ENCODE measurements around the gene TTC23. TPM values are rescaled to one million over a fixed set of nuclear protein-coding genes. Genes with fewer than 3 reads are reported as not detected.

TTC23 gene
- total RNA-seq, 1 experiment from 2014 or later, result 13.4 TPM

- no TSS peak for BruUV-seq (replicated peaks)
- POLR2A ChIA-PET (ENCODE audit: low non-redundant PET), result no interaction called here
- H3K36me3 ChIP-seq (ENCODE audit: insufficient read depth, low read length, poor library complexity, severe bottlenecking), result no peaks in the 10 kb centered on the region
- no peaks in the 10 kb centered on the region for H3K9me3 ChIP-seq (ENCODE audit: low read depth, low read length, poor library complexity, severe bottlenecking)
- no peak for TF ChIP-seq EZH2 (IDR thresholded peaks at IDR 0.05; ENCODE audit: borderline replicate concordance, low read depth, low read length, poor library complexity, severe bottlenecking)
- TF ChIP-seq CTCF (conservative IDR thresholded peaks at IDR 0.05; ENCODE audit: low read depth, low read length), result no peak
- no peak overlapping the region for H3K4me3 ChIP-seq (ENCODE audit: low read depth, low read length, poor library complexity, severe bottlenecking)
- H3K4me1 ChIP-seq (ENCODE audit: insufficient read depth, low read length, poor library complexity, severe bottlenecking), result peaks cover 30% of the 10 kb centered on the region
- CTCF ChIA-PET, result no interaction called here
- intact Hi-C loops (cut with micrococcal nuclease; ENCODE audit: unreplicated experiment), result no loop called here
- no peaks in the 10 kb centered on the region for H3K27me3 ChIP-seq (replicated peaks; ENCODE audit: insufficient read depth, low read depth, low read length, poor library complexity)
- DNase-seq (ENCODE audit: low spot score), result no peak
- H3K27ac ChIP-seq (ENCODE audit: low read depth, low read length, poor library complexity, severe bottlenecking), result no peak overlapping the region
These were observed 68.4 kb downstream of the TTC23 start for GRCh38 chr15:99180964-99181306.

GRCh38 chr15:99180086-99180963 is 69.1 kb downstream of the TTC23 start:
- ChIA-PET POLR2A (ENCODE audit: low non-redundant PET) (no interaction called here), CTCF (no interaction called here)
- DNase-seq (ENCODE audit: low spot score), result no peak
- no peak overlapping the region for H3K4me3 ChIP-seq (ENCODE audit: low read depth, low read length, poor library complexity, severe bottlenecking)
- H3K27ac ChIP-seq (ENCODE audit: low read depth, low read length, poor library complexity, severe bottlenecking), result no peak overlapping the region
- intact Hi-C loops (cut with micrococcal nuclease; ENCODE audit: unreplicated experiment), result no loop called here
- peaks cover 30% of the 10 kb centered on the region for H3K4me1 ChIP-seq (ENCODE audit: insufficient read depth, low read length, poor library complexity, severe bottlenecking)
- H3K9me3 ChIP-seq (ENCODE audit: low read depth, low read length, poor library complexity, severe bottlenecking), result no peaks in the 10 kb centered on the region
- no TSS peak for BruUV-seq (replicated peaks)
- TF ChIP-seq CTCF (conservative IDR thresholded peaks at IDR 0.05; ENCODE audit: low read depth, low read length) (no peak), EZH2 (IDR thresholded peaks at IDR 0.05; ENCODE audit: borderline replicate concordance, low read depth, low read length, poor library complexity, severe bottlenecking) (no peak)
- no peaks in the 10 kb centered on the region for H3K36me3 ChIP-seq (ENCODE audit: insufficient read depth, low read length, poor library complexity, severe bottlenecking)
- H3K27me3 ChIP-seq (replicated peaks; ENCODE audit: insufficient read depth, low read depth, low read length, poor library complexity), result no peaks in the 10 kb centered on the region

DNA sequence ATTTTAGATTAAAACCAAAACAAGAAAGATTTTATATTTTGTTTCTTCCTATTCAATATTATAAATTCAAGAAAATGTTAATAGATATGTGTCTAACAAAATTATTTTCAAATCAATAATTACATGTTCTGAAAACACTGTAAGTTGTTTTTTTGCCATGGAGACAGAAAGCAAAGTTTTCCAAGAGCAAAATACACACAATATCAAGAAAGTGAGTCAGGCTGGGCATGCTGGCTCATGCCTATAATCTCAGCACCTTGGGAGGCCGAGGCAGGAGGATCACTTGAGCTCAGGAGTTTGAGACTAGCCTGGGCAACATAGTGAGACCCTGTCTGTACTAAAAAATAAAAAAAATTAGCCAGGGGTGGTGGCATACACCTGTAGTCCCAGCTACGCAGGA is 71.7 kb downstream of the TTC23 start:
- Histone ChIP-seq H3K36me3 (ENCODE audit: insufficient read depth, low read length, poor library complexity, severe bottlenecking) (no peaks in the 10 kb centered on the region), H3K27me3 (replicated peaks; ENCODE audit: insufficient read depth, low read depth, low read length, poor library complexity) (no peaks in the 10 kb centered on the region), H3K4me3 (ENCODE audit: low read depth, low read length, poor library complexity, severe bottlenecking) (no peak overlapping the region), H3K9me3 (ENCODE audit: low read depth, low read length, poor library complexity, severe bottlenecking) (no peaks in the 10 kb centered on the region), H3K4me1 (ENCODE audit: insufficient read depth, low read length, poor library complexity, severe bottlenecking) (peaks cover 30% of the 10 kb centered on the region), H3K27ac (ENCODE audit: low read depth, low read length, poor library complexity, severe bottlenecking) (no peak overlapping the region)
- TF ChIP-seq CTCF (conservative IDR thresholded peaks at IDR 0.05; ENCODE audit: low read depth, low read length), result no peak
- no peak for TF ChIP-seq EZH2 (IDR thresholded peaks at IDR 0.05; ENCODE audit: borderline replicate concordance, low read depth, low read length, poor library complexity, severe bottlenecking)
- ChIA-PET POLR2A (ENCODE audit: low non-redundant PET) (no interaction called here), CTCF (no interaction called here)
- no peak for DNase-seq (ENCODE audit: low spot score)
- intact Hi-C loops (cut with micrococcal nuclease; ENCODE audit: unreplicated experiment), result no loop called here
- no TSS peak for BruUV-seq (replicated peaks)
